Osteoblast (primary cell): ENCODE data around the gene DYNC2H1. TPM values are rescaled to one million over a fixed set of nuclear protein-coding genes. Genes with fewer than 3 reads are reported as not detected.

ENCODE experiments used
- DNase-seq: peaks from one replicate; pipeline ENCODE4 v3.0.0; 2011; ENCODE audit warnings: low spot score, mixed read lengths; ENCODE audit not compliant: insufficient read length; ENCODE audit errors: missing footprints
- H2AFZ ChIP-seq: 2 replicates; pipeline ENCODE4 v1.6.0; 2011; ENCODE audit warnings: mild to moderate bottlenecking, low read length
- H3K27ac ChIP-seq: 2 replicates; pipeline ENCODE4 v1.5.1; 2011; ENCODE audit warnings: mild to moderate bottlenecking, low read depth, low read length, moderate library complexity
- H3K27me3 ChIP-seq: 2 replicates; pipeline ENCODE4 v1.6.0; 2012; ENCODE audit warnings: mild to moderate bottlenecking, control low read depth, inconsistent platforms, low read length, moderate library complexity; ENCODE audit not compliant: insufficient read depth
- H3K36me3 ChIP-seq: 2 replicates; pipeline ENCODE4 v1.5.1; 2011; ENCODE audit warnings: mild to moderate bottlenecking, low read length, control low read depth, moderate library complexity; ENCODE audit not compliant: insufficient read depth
- H3K4me1 ChIP-seq: 2 replicates; pipeline ENCODE4 v1.5.1; 2011; ENCODE audit warnings: mild to moderate bottlenecking, low read length, control low read depth, moderate library complexity; ENCODE audit not compliant: insufficient read depth
- H3K4me2 ChIP-seq: 2 replicates; pipeline ENCODE4 v1.6.0; 2011; ENCODE audit warnings: mild to moderate bottlenecking, low read length; ENCODE audit not compliant: insufficient read depth
- H3K4me3 ChIP-seq: fragments of 200-600 bp; sonication (generic); 3 replicates; pipeline ENCODE4 v1.5.1; 2012; ENCODE audit warnings: mild to moderate bottlenecking, low read length, inconsistent platforms; ENCODE audit not compliant: insufficient read depth
- H3K79me2 ChIP-seq: 2 replicates; pipeline ENCODE4 v1.6.0; 2012; ENCODE audit warnings: mild to moderate bottlenecking, low read length, control low read depth, inconsistent platforms; ENCODE audit not compliant: insufficient read depth
- H3K9me3 ChIP-seq: 2 replicates; pipeline ENCODE4 v1.5.1; 2011; ENCODE audit warnings: low read depth, low read length, control low read depth
- H4K20me1 ChIP-seq: 2 replicates; pipeline ENCODE4 v1.6.0; 2012; ENCODE audit warnings: mild to moderate bottlenecking, low read length, control low read depth; ENCODE audit not compliant: insufficient read depth
- total RNA-seq: library from RNA; depleted of rRNA; stranded (reverse); fragments of >200 nt; gene quantifications from 2 replicates; pipeline ENCODE4 v1.2.3, GENCODE V29; 2012
- TF ChIP-seq, protein P1 (sequence below): IDR thresholded peaks from 2 replicates; pipeline ENCODE4 v1.5.1; 2011; ENCODE audit warnings: mild to moderate bottlenecking, low read depth, low read length, moderate library complexity; ENCODE audit errors: extremely low read depth

DYNC2H1 gene, protein sequence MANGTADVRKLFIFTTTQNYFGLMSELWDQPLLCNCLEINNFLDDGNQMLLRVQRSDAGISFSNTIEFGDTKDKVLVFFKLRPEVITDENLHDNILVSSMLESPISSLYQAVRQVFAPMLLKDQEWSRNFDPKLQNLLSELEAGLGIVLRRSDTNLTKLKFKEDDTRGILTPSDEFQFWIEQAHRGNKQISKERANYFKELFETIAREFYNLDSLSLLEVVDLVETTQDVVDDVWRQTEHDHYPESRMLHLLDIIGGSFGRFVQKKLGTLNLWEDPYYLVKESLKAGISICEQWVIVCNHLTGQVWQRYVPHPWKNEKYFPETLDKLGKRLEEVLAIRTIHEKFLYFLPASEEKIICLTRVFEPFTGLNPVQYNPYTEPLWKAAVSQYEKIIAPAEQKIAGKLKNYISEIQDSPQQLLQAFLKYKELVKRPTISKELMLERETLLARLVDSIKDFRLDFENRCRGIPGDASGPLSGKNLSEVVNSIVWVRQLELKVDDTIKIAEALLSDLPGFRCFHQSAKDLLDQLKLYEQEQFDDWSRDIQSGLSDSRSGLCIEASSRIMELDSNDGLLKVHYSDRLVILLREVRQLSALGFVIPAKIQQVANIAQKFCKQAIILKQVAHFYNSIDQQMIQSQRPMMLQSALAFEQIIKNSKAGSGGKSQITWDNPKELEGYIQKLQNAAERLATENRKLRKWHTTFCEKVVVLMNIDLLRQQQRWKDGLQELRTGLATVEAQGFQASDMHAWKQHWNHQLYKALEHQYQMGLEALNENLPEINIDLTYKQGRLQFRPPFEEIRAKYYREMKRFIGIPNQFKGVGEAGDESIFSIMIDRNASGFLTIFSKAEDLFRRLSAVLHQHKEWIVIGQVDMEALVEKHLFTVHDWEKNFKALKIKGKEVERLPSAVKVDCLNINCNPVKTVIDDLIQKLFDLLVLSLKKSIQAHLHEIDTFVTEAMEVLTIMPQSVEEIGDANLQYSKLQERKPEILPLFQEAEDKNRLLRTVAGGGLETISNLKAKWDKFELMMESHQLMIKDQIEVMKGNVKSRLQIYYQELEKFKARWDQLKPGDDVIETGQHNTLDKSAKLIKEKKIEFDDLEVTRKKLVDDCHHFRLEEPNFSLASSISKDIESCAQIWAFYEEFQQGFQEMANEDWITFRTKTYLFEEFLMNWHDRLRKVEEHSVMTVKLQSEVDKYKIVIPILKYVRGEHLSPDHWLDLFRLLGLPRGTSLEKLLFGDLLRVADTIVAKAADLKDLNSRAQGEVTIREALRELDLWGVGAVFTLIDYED (N-terminal part only)
- 82.2 and 100 TPM in 2 replicates for total RNA-seq

DNA sequence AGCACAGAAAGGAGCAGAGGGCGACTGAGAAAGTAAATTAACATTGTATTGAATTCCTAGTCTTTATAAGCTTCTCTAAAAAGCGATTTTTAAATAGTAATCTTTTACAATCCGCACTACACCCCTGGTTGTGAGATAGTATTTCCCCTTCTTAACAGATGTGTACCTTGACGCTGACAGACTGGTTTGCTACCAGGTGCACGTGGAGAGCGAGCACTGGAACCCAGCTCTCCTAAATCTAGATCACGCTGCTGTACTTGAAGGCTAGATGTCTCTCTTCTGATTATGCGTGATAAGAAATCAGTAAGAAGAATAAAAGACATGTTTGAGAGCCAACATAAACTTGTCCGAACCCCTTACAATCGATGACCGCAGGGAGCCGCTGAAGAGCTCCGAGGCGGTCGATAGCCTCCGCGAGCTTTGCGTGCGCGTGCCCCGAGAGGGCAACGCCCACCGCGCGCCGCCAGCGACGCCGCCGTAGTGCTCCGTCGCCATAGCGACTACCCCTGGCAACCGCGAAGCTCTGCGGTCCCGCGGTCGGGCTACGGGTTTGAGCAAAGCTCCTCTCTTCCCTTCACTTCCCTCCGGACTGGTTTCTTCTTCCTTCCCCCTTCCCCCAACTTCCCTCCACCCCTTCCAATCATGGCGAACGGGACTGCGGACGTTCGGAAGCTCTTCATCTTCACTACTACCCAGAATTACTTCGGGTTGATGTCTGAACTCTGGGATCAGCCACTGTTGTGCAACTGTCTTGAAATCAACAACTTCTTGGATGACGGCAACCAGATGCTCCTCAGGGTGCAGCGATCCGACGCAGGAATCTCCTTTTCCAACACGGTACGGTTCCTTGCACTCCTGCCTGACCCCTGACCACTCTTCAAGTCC lies at the start of gene DYNC2H1:
TSS of gene DYNC2H1 (plus strand) at position 494 of the 885 bp plus-strand sequence. CDS start at position 643, 149 bp downstream.
- peak; percentile 92 for DNase-seq
- H2AFZ ChIP-seq: peak within 1 kb of the TSS; percentile 100
- no peaks in the 10 kb centered on the region for H3K9me3 ChIP-seq
- peaks cover 28% of the 10 kb centered on the region for H3K79me2 ChIP-seq
- H3K36me3 ChIP-seq: no peaks in the 10 kb centered on the region
- peak within 1 kb of the TSS; percentile 94 for H3K4me2 ChIP-seq
- TF ChIP-seq, protein P1, sequence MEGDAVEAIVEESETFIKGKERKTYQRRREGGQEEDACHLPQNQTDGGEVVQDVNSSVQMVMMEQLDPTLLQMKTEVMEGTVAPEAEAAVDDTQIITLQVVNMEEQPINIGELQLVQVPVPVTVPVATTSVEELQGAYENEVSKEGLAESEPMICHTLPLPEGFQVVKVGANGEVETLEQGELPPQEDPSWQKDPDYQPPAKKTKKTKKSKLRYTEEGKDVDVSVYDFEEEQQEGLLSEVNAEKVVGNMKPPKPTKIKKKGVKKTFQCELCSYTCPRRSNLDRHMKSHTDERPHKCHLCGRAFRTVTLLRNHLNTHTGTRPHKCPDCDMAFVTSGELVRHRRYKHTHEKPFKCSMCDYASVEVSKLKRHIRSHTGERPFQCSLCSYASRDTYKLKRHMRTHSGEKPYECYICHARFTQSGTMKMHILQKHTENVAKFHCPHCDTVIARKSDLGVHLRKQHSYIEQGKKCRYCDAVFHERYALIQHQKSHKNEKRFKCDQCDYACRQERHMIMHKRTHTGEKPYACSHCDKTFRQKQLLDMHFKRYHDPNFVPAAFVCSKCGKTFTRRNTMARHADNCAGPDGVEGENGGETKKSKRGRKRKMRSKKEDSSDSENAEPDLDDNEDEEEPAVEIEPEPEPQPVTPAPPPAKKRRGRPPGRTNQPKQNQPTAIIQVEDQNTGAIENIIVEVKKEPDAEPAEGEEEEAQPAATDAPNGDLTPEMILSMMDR: peak; percentile 45
- H4K20me1 ChIP-seq: no peaks in the 10 kb centered on the region
- H3K27me3 ChIP-seq: peaks cover 7% of the 10 kb centered on the region
- peaks cover 20% of the 10 kb centered on the region for H3K4me1 ChIP-seq
- H3K4me3 ChIP-seq: peak within 1 kb of the TSS; percentile 92
- peak within 1 kb of the TSS; percentile 92 for H3K27ac ChIP-seq

DNA sequence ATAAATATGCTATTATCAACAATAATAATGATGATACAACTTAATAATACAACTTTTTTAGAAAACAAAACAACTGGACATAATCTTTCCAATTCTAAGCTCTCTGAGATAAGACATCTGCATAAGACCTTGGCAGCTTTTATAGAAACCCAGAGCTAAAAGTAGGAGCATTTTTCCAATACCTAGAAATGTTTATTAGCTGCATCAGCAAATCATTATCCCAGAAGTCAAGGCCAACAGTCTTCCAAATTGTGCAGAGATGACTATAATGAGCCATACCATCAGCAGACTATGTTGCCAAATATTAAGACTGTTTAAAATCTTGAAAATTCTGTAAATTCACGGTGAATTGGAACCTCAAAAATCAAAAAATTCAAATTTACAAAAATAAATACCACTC lies 47.6 kb upstream of the DYNC2H1 start:
- no peak overlapping the region for H3K4me3 ChIP-seq
- TF ChIP-seq, protein P1: no peak
- H3K9me3 ChIP-seq: no peaks in the 10 kb centered on the region
- no peak overlapping the region for H3K4me2 ChIP-seq
- H3K36me3 ChIP-seq: peaks cover 41% of the 10 kb centered on the region
- H3K27ac ChIP-seq: no peak overlapping the region
- no peaks in the 10 kb centered on the region for H4K20me1 ChIP-seq
- no peaks in the 10 kb centered on the region for H3K79me2 ChIP-seq
- H3K4me1 ChIP-seq: no peaks in the 10 kb centered on the region
- no peak overlapping the region for H2AFZ ChIP-seq
- no peaks in the 10 kb centered on the region for H3K27me3 ChIP-seq
- no peak for DNase-seq

DNA sequence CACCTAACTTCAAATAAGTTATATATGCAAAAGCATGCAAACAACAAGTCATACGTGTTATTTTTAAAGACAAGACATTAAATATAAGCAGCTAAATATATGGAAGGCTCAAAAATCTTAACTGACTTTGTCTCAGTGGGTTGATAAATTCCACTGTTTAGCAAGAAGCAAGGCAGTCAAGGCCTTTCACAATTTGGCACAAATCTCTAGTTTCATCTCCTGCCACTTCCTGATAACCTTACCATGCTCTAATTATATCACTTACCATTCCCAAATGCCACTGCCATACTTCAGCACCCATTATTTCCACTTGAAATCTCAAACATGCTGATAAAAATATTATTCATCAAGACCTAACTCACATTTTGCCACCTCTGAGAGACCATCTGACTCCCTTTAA lies 42.1 kb upstream of the DYNC2H1 start:
- DNase-seq: no peak
- TF ChIP-seq, protein P1: no peak
- H3K4me2 ChIP-seq: no peak overlapping the region
- H2AFZ ChIP-seq: no peak overlapping the region
- H3K36me3 ChIP-seq: peaks cover 23% of the 10 kb centered on the region
- no peaks in the 10 kb centered on the region for H3K4me1 ChIP-seq
- H3K27me3 ChIP-seq: no peaks in the 10 kb centered on the region
- no peak overlapping the region for H3K4me3 ChIP-seq
- H3K27ac ChIP-seq: no peak overlapping the region
- H4K20me1 ChIP-seq: no peaks in the 10 kb centered on the region
- H3K79me2 ChIP-seq: peaks cover 35% of the 10 kb centered on the region
- H3K9me3 ChIP-seq: no peaks in the 10 kb centered on the region
